ENCODE measurements around the gene SUOX.

- TF ChIP-seq CTCF (IDR thresholded peaks at IDR 0.05) = peak; percentile 81 to 95 (median 92)
- no peak for TF ChIP-seq POLR2A (IDR thresholded peaks at IDR 0.05)
Observed at GRCh38 chr12:55996201-55996714, 818 bp upstream of the SUOX start.
